Fibroblast of skin of left quadriceps (primary cell): ENCODE results near the gene CYP27C1.
"Not testable (repeated sequence)": the region's sequence is repeated elsewhere in the genome, so short reads cannot be mapped to it uniquely, and the experiment has no call there.

Source experiments
- DNase-seq, 2 experiments: peaks; one replicate each; pipeline ENCODE4 v3.0.0-alpha.2; 2013; ENCODE audit warnings: low read depth in 2 of 2

Gene CYP27C1

DNA sequence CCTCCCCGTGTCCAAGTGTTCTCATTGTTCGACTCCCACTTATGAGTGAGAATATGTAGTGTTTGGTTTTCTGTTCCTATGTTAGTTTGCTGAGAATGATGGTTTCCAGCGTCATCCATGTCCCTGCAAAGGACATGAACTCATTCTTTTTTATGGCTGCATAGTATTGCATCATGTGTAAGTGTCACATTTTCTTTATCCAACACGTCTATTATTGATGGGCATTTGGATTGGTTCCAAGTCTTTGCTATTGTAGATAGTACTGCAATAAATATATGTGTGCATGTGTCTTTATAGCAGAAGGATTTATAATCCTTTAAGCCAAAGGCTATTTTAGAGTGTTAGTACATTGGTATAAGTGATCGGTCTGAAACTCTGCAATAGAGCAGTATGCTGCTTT, 4.0 kb upstream of the CYP27C1 start:
- not testable (repeated sequence) for DNase-seq

- no peak for DNase-seq
These were observed 849 bp upstream of the CYP27C1 start for GRCh38 chr2:127220768-127221527.

DNA sequence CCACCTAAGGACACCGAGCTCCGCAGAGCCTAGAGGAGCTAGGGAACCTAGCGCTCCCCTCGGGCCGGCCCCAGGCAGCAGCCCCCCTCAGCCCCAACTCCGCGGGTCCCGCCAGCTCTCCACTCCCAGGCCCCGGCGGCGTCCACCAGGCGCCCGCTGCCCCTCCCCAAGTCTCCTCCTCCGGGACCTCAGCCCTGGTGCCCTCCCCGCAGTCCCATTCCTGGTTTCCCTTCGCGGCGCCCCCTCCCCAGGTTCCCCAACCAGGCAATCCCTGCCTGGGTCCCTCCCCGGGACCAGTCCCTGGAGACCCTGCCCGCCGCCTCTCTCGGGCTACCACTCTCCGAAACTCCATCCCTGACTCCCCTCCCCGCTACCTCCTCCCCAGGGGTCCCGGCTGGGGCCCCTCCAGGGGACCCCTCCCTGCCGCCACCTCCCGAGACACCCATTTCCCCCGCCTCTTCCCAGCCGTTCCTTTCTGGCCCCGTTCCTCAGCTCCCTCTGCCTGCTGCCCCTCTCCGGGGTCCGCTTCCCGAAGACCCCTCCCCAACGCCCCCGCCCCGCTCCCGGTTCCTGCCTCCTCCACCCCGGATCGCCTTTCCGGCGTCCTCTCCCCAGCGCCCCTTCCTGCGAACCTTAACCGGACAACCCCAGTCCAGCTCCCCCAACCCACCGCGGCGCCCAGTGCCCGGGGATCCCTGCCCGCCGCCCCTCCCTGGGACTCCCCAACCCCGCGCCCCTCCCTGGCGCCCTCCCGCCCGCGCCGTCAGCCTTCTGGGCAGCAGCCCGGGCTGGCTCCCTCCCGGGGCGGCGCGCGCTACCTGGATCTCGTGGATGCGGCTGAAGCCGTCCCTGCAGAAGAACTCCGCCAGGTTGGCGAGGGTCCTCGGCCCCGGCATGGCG, 678 bp downstream of the CYP27C1 start:
- no peak for DNase-seq

DNA sequence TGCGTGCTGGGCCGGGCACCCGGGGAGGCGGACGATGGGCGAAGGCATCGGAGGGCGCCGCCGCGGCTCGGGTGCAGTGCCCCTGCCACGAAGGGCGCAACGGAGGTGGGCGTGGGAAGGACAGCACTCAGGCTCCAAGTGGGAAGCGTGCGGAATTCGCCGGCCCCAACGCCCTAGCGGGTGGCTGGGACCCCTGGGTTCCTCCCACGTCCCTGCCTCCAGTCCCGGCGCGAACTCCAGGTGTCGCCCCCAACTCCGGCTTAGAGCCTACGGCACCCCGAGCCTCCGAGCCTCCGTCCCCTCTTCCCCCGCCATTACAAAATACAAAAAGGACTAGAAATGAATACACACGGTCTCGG, 1.3 kb downstream of the CYP27C1 start:
- no peak for DNase-seq

- no peak for DNase-seq
These were observed 2.4 kb downstream of the CYP27C1 start for GRCh38 chr2:127217470-127218325.

GRCh38 chr2:127216593-127216992, 3.5 kb downstream of the CYP27C1 start:
- DNase-seq = no peak

GRCh38 chr2:127216095-127216494, 4.0 kb downstream of the CYP27C1 start:
- DNase-seq = no peak

- DNase-seq = not testable (repeated sequence)
These were observed 5.9 kb downstream of the CYP27C1 start for GRCh38 chr2:127214201-127214600.

DNA sequence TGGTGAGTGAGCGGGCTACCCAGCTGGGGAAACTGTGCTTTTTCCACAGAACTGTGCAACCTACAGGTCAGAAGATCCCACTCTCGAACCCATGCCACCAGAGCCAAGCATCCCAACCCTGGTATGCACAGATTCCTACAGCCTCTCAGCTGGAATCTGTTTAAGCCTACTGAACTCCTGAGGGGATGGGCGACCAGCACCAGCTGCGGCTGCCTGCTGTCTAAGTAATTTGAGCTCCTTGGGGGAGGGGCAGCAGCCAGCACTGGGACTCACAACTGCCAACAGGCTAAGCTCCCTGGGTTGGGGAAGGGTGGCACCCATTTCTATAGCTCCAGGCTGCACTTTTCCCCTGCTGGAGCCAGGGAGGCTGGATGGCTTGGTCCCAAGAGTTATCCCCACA, 11.8 kb downstream of the CYP27C1 start:
- no peak for DNase-seq

- DNase-seq = no peak
These were observed 14.6 kb downstream of the CYP27C1 start for GRCh38 chr2:127205218-127206125.

DNA sequence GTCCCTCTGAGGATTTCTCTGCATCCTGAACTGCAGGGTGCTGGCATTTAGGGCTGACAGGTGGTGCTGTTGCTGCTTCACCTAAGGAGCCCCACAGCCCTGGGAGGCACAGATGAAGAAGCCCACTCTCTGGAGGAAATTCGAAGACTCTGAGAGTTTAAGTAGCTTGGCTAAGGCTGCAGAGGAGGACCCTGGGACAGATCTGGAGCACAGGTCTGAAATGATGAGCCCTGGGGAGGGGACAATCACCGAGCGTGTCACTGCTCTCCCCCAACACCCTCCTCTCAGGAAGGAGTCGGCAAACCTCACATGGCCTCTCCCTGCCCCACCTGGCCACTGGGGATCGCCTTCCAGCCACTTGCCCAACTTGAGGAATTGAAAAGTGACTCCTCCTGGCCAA, 18.6 kb downstream of the CYP27C1 start:
- no peak for DNase-seq

GRCh38 chr2:127200962-127201361, 19.1 kb downstream of the CYP27C1 start:
- DNase-seq = no peak

GRCh38 chr2:127199223-127199622, 20.9 kb downstream of the CYP27C1 start:
- DNase-seq = no peak

GRCh38 chr2:127197475-127198385, 22.4 kb downstream of the CYP27C1 start:
- DNase-seq = no peak

GRCh38 chr2:127196998-127197397, 23.1 kb downstream of the CYP27C1 start:
- no peak for DNase-seq

GRCh38 chr2:127196549-127196948, 23.6 kb downstream of the CYP27C1 start:
- DNase-seq = no peak

DNA sequence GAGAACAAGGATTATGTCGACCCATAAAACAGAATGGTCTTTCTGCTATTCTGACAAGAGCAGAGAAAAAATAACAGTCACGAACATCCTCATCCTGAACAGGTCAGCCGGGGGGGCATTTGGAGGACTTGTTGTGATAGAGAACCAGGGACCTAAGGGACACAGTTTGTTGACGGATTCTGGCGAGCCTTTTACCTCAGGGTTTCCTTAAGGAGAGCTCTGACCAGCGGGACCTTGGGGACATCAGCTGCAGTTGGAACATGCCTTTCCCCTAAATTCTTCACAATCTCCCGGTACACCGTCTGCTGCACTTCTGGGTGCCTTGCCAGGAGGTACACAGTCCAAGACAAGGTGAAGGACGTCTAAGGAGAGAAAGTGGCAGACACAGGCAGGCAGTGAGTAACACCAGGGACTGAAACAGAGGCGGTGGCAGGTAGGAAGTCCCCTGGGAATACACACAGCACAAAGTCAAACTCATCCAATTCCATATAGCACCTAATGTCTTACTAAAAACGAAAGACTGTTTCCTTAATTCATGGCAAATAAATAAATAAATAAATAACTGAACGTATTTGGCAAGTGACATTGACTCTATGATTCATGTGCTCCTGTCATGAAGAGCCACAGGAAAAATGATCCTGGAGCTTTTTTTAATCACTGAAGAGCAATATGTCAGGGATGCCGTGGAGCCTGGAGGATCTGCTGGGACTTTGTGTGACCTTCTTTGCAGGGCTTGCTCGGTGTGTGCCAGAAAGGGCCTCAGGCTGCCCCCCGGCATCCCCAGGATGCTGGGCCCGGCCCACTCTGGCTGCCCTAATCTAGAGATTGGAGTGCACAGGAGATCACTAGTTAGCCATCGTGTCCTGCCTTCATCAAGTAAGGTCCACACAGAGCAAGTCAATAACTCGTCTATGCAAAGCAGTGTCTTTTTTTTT, 24.7 kb downstream of the CYP27C1 start:
- no peak for DNase-seq

GRCh38 chr2:127194447-127194846, 25.7 kb downstream of the CYP27C1 start:
- no peak for DNase-seq

DNA sequence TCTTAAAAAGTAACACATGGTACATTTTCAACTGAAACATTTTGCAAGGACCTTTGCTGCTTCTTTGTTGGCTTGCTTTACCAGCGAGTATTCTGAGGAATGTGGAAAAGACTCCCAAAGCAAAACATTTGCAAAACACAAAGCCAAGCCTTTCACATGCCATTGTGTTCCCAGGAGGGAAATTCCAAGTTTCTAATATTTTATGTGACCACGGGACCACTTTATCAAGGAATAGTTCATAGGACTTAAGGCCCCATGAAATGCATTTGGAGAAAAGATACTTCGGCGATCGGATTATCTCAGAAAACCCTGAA, 26.2 kb downstream of the CYP27C1 start:
- peak; percentile 78 to 81 for DNase-seq
